Effector CD4-positive, alpha-beta T cell (primary cell): ENCODE results near the gene FASN.

ENCODE experiments used
- DNase-seq: peaks from one replicate; pipeline ENCODE4 v3.0.0-alpha.2; 2020

Gene FASN

DNA sequence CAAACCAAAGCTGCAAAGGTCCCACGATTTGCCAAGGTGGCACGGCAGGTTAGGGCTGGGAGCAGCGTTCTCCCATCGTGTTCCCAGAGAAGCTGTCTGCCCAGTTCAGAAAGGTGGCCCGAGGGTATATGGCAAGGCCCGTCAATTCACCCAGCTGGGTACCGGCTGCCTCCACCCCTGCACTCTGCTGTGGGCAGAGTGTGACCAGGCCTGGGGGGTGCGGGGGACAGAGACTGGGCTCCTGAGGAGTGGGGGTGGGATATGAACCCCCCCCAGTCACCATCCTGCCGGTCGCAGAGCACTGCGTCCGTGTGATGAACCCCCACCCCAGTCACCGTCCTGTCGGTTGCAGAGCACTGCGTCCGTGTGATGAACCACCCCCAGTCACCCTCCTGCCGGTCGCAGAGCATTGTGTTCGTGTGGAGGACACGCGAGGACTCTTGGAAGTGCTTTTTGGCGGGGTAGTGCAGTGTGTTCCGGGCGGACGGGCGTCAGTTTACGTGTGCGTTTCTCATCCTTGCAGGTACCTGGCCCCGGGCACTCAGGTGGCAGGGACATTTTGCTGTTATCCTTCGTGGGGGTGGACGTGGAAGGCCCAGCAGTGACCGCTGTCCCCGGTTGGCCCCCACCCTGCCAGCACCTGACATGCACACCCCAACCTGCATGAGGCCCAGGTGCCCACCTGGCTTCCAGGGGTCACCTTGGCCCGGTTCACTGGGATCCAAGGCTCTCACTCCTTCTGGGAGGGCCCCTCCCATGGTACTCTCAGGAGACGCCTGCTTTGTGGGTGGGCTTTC, 2.7 kb upstream of the FASN start:
- no peak for DNase-seq

DNA sequence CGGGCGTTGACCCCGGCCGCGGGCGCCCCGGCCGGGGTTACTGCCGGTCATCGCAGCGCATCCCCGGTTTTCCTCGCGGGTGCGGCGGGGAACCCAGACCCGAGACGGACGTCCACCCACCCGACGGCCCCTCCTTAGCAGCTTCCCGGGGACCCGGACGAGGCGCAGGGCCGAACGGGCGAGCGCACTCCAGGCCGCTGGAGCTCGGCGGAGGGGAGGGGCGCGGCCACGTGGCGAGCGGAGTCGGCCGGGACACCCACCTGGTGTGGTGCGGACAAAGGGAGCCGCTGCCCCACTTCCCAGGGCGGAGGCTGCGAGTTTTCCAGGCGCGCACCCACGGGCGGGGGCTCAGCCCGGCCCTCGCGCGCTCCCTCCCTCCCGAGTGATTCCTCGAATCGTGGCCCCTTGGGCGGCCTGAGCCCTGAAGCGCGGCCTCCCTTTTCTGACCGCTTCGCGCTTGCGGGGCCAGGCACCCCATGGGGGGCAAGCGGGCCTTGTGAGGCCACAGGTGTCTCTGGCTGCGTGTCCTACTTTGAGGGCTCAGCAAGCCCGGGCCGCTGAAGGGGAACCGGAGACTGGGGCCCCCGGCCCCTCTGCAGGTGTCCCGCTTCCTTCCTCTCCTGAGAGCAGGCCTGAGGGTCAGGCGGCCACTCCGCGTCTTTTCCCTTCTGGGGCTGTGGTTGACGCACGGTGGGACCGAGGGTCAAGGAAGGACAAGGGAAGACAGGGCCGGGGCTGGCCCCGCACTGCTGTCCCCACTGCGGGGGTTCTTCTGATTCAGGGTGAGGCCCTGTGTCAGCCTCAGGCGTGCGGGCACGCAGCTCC, 1.1 kb upstream of the FASN start:
- no peak for DNase-seq

DNA sequence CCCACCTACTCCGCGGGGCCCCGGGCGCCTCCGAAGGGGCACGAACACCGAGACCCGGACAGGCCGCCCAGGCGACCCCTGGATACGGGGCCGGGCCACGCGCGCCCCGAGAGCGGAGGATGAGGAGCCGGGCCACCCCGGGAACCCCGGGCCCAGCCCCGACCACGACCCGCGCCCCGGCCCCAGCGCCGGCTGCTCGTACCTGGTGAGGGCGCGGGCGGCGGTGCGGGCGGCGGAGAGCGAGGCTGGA, 192 bp downstream of the FASN start:
- no peak for DNase-seq

DNA sequence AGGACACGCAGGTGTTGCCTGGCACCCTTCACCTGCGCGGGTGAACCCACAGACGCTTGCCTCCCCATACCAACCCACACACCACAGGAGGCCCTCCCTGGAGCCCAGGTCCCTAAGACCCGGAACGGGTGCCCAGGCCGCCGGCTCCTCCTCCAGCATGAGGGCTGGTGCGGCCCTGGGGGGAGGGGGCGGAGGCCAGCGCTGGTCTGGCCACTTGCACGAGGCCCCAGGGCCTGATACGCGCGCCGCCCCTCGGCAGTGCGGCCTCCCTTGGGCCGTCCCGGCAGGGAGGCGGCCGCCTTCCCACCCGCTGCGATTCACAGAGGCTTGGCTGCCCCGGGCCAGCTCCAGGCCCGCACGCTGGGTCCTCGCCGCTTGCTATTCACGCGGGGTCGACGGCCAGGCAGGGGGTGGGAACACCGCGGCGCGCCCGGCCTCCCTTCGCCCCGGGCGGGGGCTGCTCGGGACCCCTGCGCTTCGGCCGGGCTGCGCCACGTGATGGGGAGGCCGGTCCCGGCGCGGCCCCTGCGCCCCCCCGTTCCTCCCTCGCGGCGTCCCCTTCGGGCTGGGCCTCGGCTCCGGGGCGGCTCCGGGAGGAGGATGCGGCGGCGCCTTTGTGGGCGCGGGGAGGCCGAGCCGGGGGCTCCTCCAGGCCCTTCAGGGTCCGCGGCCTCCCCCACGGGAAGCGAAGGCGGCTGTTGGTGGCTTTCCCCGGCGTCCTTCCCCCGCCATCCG, 685 bp downstream of the FASN start:
- no peak for DNase-seq

DNA sequence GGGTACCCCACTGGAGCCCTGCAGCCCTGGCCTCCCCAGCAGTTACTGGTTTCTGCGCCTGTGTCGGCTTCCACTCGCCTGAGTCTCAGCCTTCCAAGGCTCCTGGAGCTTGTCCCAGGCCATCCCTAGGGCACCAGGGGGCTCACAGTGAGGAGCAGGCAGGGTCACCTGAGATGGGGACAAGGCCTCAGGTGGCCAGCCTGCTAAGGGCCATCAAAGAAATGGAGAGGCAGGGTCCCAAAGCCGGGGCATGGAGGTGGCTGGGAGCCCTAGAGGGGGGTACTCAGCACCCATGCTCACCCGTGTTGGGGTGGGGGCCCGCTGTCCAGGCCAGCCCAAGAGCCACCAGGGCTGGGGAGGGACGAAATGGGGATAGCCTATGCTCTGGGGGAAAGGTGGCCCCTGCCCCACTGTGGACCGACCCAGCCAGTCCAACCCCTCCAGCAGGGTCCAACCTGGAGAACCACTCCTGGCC, 1.3 kb downstream of the FASN start:
- DNase-seq: no peak

DNA sequence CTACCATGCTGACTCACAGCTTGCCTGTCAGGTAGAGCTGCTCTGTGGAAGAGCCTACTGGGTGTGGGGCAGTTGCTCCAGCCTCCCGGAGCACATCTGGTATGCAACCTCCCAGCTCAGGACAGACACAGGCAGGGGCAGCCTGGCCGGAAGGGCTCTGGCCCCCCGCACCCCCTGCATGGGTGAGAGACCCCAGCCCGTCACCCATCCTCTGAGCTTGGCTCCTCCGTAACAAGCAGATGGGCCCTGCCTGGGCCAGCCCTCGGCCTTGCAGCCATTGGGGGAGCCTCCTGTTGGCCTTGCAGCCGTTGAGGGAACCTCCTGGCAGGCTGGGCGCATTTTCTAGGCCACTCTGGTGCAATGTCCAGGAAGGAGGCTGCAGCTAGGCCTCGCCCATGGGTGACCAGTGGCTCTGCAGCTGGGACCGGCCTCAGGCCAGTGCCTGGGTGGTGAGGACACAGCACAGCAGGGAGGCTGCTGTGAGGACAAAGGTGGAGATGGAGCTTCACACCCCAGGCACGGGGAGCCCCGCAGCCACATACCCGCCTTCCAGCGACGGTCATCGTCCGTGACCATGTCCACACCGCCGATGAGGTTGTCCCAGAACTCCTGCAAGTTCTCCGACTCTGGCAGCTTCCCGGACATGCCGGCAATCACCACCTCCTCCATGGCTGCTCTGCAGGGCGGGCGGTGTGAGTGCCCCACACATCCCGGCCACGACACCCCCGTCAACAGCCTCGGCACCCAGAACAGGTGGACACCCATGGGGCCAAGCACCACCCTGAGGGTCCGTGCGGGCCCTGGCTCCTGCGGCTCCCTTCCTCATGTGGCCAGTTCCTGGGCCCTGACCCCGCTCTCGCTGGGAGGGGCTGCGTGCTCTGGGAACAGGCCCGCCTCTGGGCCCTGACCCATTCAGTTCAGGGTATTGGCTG, 2.0 kb downstream of the FASN start:
- DNase-seq: no peak

DNA sequence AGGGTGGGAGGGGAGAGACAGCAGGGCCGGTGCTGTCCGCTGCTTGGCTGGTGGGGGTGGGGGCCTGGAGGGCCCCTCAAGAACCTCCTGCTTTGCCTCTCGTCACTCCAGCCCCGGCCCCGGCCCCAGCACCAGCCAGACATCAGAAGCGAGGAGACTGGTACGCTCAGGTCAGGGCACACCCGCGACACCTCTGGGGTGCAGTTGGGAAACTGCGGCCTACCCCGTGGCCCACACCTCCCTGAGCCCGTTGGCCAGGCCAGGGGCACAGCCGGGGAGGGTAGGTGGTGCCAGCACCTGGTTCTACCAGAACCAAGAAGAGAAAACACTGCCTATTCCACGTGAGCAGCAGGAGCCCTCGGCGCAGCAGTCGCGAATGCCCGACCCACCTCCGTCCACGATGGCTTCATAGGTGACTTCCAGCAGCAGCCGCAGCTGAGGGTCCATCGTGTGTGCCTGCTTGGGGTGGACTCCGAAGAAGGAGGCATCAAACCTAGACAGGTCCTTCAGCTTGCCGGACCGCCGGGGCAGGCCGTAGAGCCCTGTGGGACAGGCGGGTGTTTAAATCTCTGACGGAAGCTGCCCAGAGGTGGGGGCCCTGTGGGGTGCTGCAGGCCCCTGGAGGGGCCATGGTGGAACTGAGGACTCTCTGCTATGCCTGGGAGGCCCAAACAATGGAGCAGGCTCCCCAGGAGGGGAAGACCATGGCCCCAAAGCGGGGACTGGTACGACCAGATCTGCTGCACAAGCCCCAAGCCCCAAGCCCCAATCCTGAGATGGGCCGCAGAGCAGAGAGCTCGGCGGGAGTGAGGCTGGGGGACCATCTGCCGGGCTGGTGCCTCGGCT, 2.9 kb downstream of the FASN start:
- no peak for DNase-seq

DNA sequence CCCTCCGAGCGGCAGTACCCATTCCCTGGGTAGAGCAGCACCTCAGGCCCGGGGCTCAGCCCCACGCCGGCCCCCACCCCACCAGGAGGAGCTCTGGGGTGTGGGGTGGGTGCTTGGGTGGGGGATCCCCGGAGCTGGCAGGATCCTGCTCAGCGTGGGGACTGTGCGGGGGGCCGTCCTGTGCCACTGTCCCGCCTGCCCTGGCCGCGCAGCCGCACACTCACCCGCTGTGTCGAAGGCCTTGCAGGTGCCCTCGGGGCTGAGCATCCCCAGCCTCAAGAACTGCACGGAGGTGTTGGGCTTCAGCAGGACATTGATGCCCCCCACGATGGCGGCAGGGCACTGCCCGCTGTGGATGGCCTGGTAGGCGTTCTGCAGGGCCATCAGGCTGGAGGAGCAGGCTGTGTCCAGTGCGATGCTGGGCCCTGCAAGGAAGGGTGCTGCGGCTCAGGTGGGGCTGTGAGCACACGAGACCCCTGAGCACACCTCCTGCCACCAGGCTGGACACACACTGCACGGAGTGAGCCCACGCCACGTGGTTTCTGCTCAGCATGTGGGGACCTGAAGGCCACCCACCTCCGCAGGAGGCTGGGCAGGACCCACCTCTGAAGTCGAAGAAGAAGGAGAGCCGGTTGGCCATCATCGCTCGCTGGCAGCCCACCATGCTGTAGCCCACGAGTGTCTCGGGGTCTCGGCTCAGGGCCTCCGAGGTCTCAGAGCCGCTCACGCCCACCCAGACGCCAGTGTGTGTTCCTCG, 4.9 kb downstream of the FASN start:
- no peak for DNase-seq

DNA sequence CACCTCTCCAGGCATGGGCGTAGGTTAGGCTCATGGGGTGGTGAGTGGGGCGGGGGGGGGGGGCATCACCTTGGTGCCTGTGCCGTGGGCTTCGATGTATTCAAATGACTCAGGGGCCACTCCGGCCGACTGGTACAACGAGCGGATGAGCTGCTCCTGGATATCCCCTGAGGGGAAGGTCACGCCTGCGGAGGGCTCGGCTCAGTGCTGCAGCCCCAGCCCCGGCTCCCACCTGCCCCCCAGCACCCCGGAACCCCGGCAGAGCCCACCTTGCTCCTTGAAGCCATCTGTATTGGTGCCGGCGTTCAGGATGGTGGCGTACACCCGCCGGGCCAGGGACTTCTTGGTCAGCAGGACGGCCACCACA, 5.4 kb downstream of the FASN start:
- no peak for DNase-seq

DNA sequence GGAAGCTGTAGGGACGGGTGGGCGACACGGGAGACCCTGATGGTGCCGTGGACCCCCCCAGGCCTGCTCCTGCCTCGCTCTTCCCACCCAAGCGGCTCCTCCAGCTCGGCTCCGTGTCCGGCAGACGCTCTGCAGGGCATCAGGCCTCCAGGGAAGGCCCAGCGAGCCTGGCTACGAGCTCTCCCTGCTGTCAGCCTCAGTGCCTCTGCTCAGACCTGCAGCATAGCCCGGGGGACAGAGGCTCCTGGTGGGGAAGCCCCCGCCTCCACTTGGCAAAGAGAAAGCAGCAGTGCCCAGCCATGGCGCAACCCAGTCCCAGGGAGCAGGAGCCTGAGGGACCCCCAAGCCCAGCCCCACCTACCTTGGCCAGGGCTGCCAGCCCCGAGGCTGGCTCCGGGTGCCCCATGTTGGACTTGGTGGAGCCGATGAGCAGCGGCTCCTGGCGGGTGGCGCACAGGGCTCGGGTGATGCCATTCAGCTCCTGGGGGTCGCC, 5.9 kb downstream of the FASN start:
- no peak for DNase-seq

DNA sequence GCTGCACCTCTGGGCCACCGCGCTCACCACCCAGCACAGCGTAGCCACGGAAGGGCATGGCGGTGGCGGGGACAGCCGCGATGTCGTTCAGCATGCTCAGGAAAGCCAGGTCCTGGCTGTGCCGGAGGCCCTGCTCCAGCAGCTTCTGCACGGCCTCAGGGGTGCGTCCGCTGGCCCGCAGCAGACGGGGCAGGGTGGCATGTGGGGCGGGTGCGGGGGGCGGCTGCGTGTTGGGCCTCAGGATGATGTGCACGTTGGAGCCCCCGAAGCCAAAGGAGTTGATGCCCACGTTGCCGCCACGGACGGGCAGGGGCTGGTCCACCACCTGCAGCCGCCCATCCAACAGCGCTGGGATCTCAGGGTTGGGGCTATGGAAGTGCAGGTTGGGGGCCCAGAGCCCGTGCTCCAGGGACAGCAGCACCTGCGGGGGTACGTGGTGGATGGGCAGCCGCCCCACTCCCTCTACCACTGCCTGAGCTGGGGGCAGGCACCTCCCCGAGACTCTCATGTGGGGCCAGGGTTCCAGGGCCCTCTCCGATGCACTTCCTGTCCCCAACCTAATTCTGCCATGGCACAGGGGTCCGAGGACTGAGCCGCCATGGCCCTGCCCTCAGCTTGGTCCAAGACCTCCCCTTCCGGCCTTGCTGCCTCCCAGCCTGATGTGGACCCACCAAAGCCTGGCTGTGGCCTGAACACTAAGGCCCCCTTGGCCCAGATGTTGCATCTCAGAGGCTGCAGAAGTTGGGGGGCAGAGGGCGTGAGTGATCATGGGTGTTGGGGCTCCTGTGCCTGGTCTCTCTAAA, 6.6 kb downstream of the FASN start:
- DNase-seq: no peak

DNA sequence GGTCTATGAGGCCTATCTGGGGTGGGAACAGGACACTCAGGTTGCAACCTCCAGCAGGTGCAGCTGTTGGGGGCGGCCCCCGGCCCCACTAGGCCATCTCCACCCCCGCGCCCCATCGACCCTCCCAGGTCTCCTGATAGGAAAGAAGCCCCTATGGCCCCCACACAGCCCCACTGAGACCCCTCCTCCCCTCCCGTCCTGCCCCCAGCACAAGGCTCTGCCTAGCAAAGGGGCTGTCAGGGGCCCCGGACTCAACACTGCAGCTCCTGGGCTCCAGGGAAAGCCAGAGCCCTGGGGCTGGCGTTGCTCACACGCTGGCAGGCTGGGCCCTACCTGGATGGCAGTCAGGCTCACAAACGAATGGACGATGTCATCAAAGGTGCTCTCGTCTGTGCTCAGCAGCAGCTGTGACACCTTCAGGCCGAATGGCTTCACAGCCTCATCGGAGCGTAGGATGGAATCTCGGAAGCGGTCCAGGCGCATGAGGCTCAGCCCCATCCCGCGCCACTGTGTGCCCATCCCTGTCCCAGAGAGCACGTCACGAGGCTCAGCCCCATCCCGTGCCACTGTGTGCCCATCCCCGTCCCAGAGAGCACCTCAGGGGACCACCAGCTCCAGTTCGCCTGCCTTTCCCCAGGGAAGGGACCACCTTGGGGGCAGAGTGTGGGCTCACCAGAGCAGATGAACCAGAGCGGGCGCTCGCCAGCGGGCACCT, 7.3 kb downstream of the FASN start:
- no peak for DNase-seq

DNA sequence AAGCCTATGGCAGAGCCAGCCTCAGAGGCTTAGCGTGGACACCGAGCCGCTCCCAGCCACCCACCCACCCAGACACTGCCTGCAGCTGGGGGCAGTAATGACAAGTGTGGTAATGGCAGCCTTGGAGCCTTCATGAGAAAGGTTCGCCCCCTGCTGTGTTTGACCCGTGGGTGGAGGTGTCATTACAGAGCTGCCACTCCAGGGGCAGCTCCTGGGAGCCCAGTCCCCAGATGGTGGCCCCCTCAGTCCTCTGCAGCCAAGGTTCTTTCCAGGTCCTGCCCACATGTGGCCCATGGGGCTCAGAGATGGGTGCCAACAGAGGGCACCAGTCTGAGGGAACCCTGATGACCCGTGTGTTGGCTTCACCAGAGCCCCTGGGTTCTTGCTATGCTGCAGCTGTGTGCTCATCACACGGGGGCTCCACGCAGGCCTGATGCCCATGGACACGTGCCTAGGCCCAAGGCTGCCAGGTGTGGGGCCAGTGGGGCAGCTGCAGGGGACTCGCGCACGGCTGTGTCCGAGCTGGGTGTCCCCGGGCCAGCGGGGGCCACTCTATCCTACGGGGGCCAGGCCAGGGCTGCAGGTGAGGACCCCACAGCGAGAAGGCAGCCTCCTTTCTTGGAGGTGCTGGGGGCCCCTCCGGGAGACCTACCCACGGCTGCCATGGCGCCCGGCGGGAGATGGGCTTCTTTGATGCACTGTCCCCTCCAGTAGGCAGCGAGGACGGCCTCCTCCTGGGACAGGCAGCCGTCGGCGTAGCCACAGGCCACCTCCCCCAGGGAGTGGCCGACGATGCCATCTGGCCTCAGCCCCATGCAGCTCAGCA, 8.1 kb downstream of the FASN start:
- no peak for DNase-seq

DNA sequence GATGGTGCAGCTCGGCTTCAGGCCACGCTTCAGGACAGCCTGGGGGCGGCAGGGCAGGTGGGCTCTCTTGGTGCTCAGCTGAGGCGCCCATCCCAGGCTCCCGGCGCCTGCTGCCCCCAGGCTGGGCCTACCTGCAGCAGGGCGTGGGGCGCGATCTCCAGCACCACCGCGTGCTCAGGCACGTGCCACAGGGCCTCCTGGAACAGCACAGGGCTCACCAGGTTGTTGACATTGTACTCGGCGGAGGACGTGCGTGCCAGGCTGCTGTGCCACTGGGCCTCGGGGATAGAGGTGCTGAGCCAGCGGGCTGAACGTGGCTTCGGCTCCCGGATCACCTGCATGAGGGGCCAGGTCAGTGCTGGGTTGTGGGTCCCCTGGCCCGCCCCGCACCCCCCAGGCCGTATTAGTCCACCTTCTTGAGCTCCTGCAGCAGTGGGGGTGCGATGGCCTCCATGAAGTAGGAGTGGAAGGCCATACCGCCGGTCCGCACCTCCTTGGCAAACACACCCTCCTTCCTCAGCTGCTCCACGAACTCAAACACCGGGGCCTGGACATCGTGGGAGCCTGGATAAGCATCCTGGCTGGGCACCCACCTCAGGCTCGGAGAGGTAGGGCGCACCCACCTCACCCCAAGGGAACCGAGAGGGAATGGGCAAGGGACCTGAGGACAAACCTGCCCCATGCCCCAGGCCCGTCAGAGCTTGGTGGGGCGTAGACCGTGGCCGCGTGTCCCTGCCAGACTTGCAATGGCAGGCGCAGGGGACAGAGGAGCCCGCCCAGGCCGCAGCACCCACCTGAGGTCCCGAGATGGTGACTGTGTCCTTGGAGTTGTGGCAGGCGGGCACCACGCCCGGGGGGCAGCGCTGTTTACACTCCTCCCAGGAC, 9.0 kb downstream of the FASN start:
- DNase-seq: no peak

DNA sequence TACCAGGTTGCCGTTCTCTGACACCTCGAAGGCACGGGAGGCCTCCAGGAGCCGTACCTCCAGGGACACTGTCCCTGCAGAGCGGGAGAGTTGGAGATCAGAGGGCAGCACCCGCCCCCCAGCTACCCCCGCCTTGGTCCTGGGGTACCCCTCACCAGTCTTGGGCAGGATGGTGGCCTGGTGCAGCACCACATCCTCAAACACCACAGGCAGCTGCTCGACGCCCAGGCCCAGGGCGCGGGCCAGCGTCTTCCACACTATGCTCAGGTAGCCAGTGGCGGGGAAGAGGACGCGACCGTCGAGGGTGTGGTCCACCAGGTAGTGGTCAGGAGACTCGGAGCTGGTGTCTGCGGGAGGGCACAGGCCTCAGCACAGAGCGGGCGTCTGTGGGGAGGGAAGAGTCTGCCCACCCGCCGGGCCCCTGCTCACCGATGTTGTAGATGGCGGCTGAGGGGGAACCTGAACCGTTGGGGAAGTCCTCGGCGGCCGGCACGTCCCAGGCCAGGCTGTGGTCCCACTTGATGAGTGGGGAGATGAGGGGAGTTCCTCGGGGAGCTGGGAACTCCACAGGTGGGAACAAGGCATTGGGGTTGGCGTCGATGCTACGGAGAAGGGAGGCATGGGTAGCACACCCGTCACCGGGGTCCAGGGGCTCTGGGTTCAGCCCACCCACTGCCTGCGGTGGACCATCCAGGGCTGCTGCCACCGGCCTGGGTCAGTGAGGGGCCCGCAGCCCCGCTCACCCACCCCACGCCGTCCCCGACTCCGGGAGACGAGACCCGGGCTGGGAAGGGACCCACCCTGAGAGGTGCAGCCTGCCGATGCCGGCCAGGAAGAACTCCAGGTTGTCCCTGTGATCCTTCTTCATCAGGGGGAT, 9.8 kb downstream of the FASN start:
- DNase-seq: no peak
